GM23338 (cell line): ENCODE measurements around the gene RUNX3. TPM values are rescaled to one million over a fixed set of nuclear protein-coding genes. Genes with fewer than 3 reads are reported as not detected.

Experiments used
- ATAC-seq: fragments of 200-7000 bp; cut with Tn5 transposase; 3 replicates; pipeline ENCODE4 v1.9.1; 2020
- DNase-seq: peaks from one replicate; pipeline ENCODE4 v3.0.0-alpha.2; 2015; ENCODE audit warnings: low spot score
- H2AFZ ChIP-seq: fragments of 200-600 bp; sonication (generic); 2 replicates; pipeline ENCODE4 v1.8.0; 2016; ENCODE audit warnings: antibody characterized with exemption, mild to moderate bottlenecking, moderate library complexity
- H3F3A ChIP-seq: fragments of 200-600 bp; sonication (generic); replicated peaks from 2 replicates; pipeline ENCODE4 v1.8.0; 2017; ENCODE audit warnings: antibody characterized with exemption, mixed run types, low read depth
- H3K27ac ChIP-seq: fragments of 200-600 bp; sonication (generic); 2 replicates; pipeline ENCODE4 v1.6.1; 2016; ENCODE audit warnings: low read depth
- H3K27me3 ChIP-seq: fragments of 200-600 bp; sonication (generic); 2 replicates; pipeline ENCODE4 v1.8.0; 2016; ENCODE audit warnings: mild to moderate bottlenecking, mixed run types, moderate library complexity; ENCODE audit not compliant: insufficient read depth
- H3K36me3 ChIP-seq: fragments of 200-600 bp; sonication (generic); 2 replicates; pipeline ENCODE4 v1.8.0; 2016; ENCODE audit warnings: mild to moderate bottlenecking; ENCODE audit not compliant: insufficient read depth
- H3K4me1 ChIP-seq: fragments of 200-600 bp; sonication (generic); 2 replicates; pipeline ENCODE4 v1.8.0; 2016; ENCODE audit warnings: mild to moderate bottlenecking, moderate library complexity; ENCODE audit not compliant: insufficient read depth
- H3K4me2 ChIP-seq: fragments of 200-600 bp; sonication (generic); 2 replicates; pipeline ENCODE4 v1.7.1; 2017; ENCODE audit warnings: mixed run types
- H3K4me3 ChIP-seq: fragments of 200-600 bp; sonication (generic); 2 replicates; pipeline ENCODE4 v1.6.1; 2016; ENCODE audit warnings: mixed run types
- H3K79me2 ChIP-seq: fragments of 200-600 bp; sonication (generic); replicated peaks from 2 replicates; pipeline ENCODE4 v1.8.0; 2017; ENCODE audit warnings: mild to moderate bottlenecking; ENCODE audit not compliant: insufficient read depth
- H3K9me2 ChIP-seq: fragments of 200-600 bp; sonication (generic); 2 replicates; pipeline ENCODE4 v1.8.0; 2017; ENCODE audit not compliant: insufficient read depth
- H4K20me1 ChIP-seq: fragments of 200-600 bp; sonication (generic); replicated peaks from 2 replicates; pipeline ENCODE4 v1.8.0; 2017; ENCODE audit warnings: mild to moderate bottlenecking; ENCODE audit not compliant: insufficient read depth
- H3K27ac Mint-ChIP-seq: 2 replicates; pipeline ENCODE4 v1.8.0; 2020; ENCODE audit warnings: inconsistent platforms, mild to moderate bottlenecking, moderate library complexity, mixed read lengths
- H3K27me3 Mint-ChIP-seq: 3 replicates; pipeline ENCODE4 v1.8.0; 2022; ENCODE audit warnings: low read depth, mild to moderate bottlenecking, moderate library complexity, mixed read lengths, inconsistent platforms; ENCODE audit not compliant: insufficient read depth, poor library complexity
- H3K36me3 Mint-ChIP-seq: 3 replicates; pipeline ENCODE4 v1.8.0; 2021; ENCODE audit warnings: low read depth, mild to moderate bottlenecking, inconsistent platforms, moderate library complexity, mixed read lengths
- H3K4me1 Mint-ChIP-seq: 3 replicates; pipeline ENCODE4 v1.8.0; 2020; ENCODE audit warnings: mild to moderate bottlenecking, inconsistent platforms, mixed read lengths
- H3K4me3 Mint-ChIP-seq: 3 replicates; pipeline ENCODE4 v1.8.0; 2021; ENCODE audit warnings: moderate library complexity, mild to moderate bottlenecking, inconsistent platforms, mixed read lengths
- H3K9me3 Mint-ChIP-seq: 3 replicates; pipeline ENCODE4 v1.8.0; 2020; ENCODE audit warnings: moderate library complexity, mild to moderate bottlenecking, inconsistent platforms, mixed read lengths
- CTCF ChIP-seq, 2 experiments: fragments of 200-600 bp in 1 of 2; sonication (generic) in 1 of 2; conservative IDR thresholded peaks; 2 replicates each; pipeline versions ENCODE4 v1.5.1 to v1.6.1; 2016 to 2017; ENCODE audit warnings: antibody characterized with exemption in 2 of 2, low read depth in 2 of 2, mild to moderate bottlenecking in 2 of 2, moderate library complexity in 1 of 2
- ETS1 ChIP-seq: IDR thresholded peaks from 2 replicates; pipeline ENCODE4 v1.6.1; 2016; ENCODE audit warnings: antibody characterized with exemption
- JUNB ChIP-seq: IDR thresholded peaks from one replicate; pipeline ENCODE4 v1.6.1; 2016; ENCODE audit warnings: antibody characterized with exemption; ENCODE audit not compliant: unreplicated experiment
- microRNA-seq: library from miRNA; unstranded; fragments of <30 nt; microRNA quantifications from one replicate; pipeline ENCODE4, GENCODE V29; 2017
- polyA plus RNA-seq: library from polyadenylated mRNA; unstranded; fragments of >200 nt; fragmentation: Nextera tagmentation; extraction: Ambion mirVana; gene quantifications from 2 replicates; pipeline ENCODE4 v1.2.1, GENCODE V29; 2016
- small RNA-seq: library from RNA; depleted of rRNA; stranded (forward); fragments of <200 nt; gene quantifications from one replicate; pipeline ENCODE3, GENCODE V24; 2014; ENCODE audit warnings: low replicate concordance
- total RNA-seq: library from RNA; depleted of rRNA; stranded (reverse); fragments of >200 nt; shearing (Covaris generic); gene quantifications from 2 replicates; pipeline ENCODE4 v1.2.3, GENCODE V29; 2014; rRNA removed

RUNX3 gene
- total and polyA plus RNA-seq, 2 experiments from 2014 or later = 0.23 to 0.73 TPM

- peak; percentile 61 to 91 for TF ChIP-seq CTCF (conservative IDR thresholded peaks at IDR 0.05; ENCODE audit: low read depth in 2 of 2)
- no peak for TF ChIP-seq ETS1
- TF ChIP-seq JUNB = no peak
These were observed 80.3 kb downstream of the RUNX3 start for GRCh38 chr1:24849672-24850295.

More at GRCh38 chr1:24849672-24850295, 80.3 kb downstream of the RUNX3 start:
- no peaks in the 10 kb centered on the region for H3K4me1 ChIP-seq
- H3K27ac ChIP-seq = no peak overlapping the region
- no peaks in the 10 kb centered on the region for H3K9me2 ChIP-seq
- Mint-ChIP-seq H3K9me3 (no peaks in the 10 kb centered on the region), H3K4me1 (peaks cover 3% of the 10 kb centered on the region; the same call in 2 of the 3 replicates), H3K36me3 (no peaks in the 10 kb centered on the region), H3K27me3 (peaks cover 23% of the 10 kb centered on the region), H3K27ac (no peak overlapping the region), H3K4me3 (peak overlapping the region; percentile 62; the same call in 2 of the 3 replicates)
- H3K79me2 ChIP-seq = no peaks in the 10 kb centered on the region
- no peak overlapping the region for H3K4me3 ChIP-seq
- peak; percentile 62 for DNase-seq
- H3K27me3 ChIP-seq = peaks cover 14% of the 10 kb centered on the region
- ATAC-seq = peak; percentile 14
- no peak overlapping the region for H2AFZ ChIP-seq
- peaks cover 8% of the 10 kb centered on the region for H4K20me1 ChIP-seq
- H3K36me3 ChIP-seq = no peaks in the 10 kb centered on the region
- H3F3A ChIP-seq = peaks cover 21% of the 10 kb centered on the region
- H3K4me2 ChIP-seq = no peak overlapping the region

Small RNA genes lying within 50 kb of the gene (microRNA-seq; reads per million reads assigned to microRNA genes)
- not detected for gene MIR6731

Small RNA genes lying within 50 kb of the gene (small RNA-seq; reads per million reads assigned to genes)
- gene MIR6731 = not detected

Other genes with a start within 250 kb of the RUNX3 start
- gene CLIC4, start 184.8 kb downstream of the RUNX3 start, total RNA-seq = 308 and 319 TPM in 2 replicates
- gene CLIC4, start 184.8 kb downstream of the RUNX3 start, polyA plus RNA-seq = 84.0 and 92.5 TPM in 2 replicates